Measurements from ENCODE around the gene GASK1A.
"Not testable (repeated sequence)": the region's sequence is repeated elsewhere in the genome, so short reads cannot be mapped to it uniquely, and the experiment has no call there.

GASK1A gene

GRCh38 chr3:43036621-43037423 is 57.7 kb downstream of the GASK1A start:
- no peak for DNase-seq (ENCODE audit: low spot score)
- in situ Hi-C loops (cut with MboI; ENCODE audit: low pct_unique_long_range_greater_than_20kb, low sequenced_read_pairs, unreplicated experiment), result no loop called here
- TF ChIP-seq CTCF (IDR thresholded peaks at IDR 0.05; ENCODE audit: extremely low read depth, insufficient read depth, missing control alignments), result no peak

GRCh38 chr3:43038010-43038409 is 58.9 kb downstream of the GASK1A start:
- in situ Hi-C loops (cut with MboI; ENCODE audit: low pct_unique_long_range_greater_than_20kb, low sequenced_read_pairs, unreplicated experiment), result no loop called here
- no peak for DNase-seq (ENCODE audit: low spot score)
- no peak for TF ChIP-seq CTCF (IDR thresholded peaks at IDR 0.05; ENCODE audit: extremely low read depth, insufficient read depth, missing control alignments)

- no peak for TF ChIP-seq CTCF (IDR thresholded peaks at IDR 0.05; ENCODE audit: extremely low read depth, insufficient read depth, missing control alignments)
- no peak for DNase-seq (ENCODE audit: low spot score)
- in situ Hi-C loops (cut with MboI; ENCODE audit: low pct_unique_long_range_greater_than_20kb, low sequenced_read_pairs, unreplicated experiment), result no loop called here
Measured at GRCh38 chr3:43041517-43041916, 62.4 kb downstream of the GASK1A start.

GRCh38 chr3:43043071-43043766 is 64.1 kb downstream of the GASK1A start:
- no peak for TF ChIP-seq CTCF (IDR thresholded peaks at IDR 0.05; ENCODE audit: extremely low read depth, insufficient read depth, missing control alignments)
- no peak for DNase-seq (ENCODE audit: low spot score)

GRCh38 chr3:43043793-43044192 is 64.7 kb downstream of the GASK1A start:
- in situ Hi-C loops (cut with MboI; ENCODE audit: low pct_unique_long_range_greater_than_20kb, low sequenced_read_pairs, unreplicated experiment), result no loop called here
- no peak for TF ChIP-seq CTCF (IDR thresholded peaks at IDR 0.05; ENCODE audit: extremely low read depth, insufficient read depth, missing control alignments)
- DNase-seq (ENCODE audit: low spot score), result no peak

More at GRCh38 chr3:43043071-43043766, 64.1 kb downstream of the GASK1A start:
- in situ Hi-C loops (cut with MboI; ENCODE audit: low pct_unique_long_range_greater_than_20kb, low sequenced_read_pairs, unreplicated experiment), result no loop called here

GRCh38 chr3:43045079-43045478 is 66.0 kb downstream of the GASK1A start:
- DNase-seq (ENCODE audit: low spot score); in situ Hi-C loops (cut with MboI; ENCODE audit: low pct_unique_long_range_greater_than_20kb, low sequenced_read_pairs, unreplicated experiment): not testable (repeated sequence)

GRCh38 chr3:43046583-43046982 is 67.5 kb downstream of the GASK1A start:
- in situ Hi-C loops (cut with MboI; ENCODE audit: low pct_unique_long_range_greater_than_20kb, low sequenced_read_pairs, unreplicated experiment), result no loop called here
- no peak for TF ChIP-seq CTCF (IDR thresholded peaks at IDR 0.05; ENCODE audit: extremely low read depth, insufficient read depth, missing control alignments)
- no peak for DNase-seq (ENCODE audit: low spot score)

All from GM13977 (cell line).